GM19438 (cell line): ENCODE measurements around the gene DCUN1D3.

Experiments used
- ATAC-seq: cut with Tn5 transposase; IDR thresholded peaks from one replicate; pipeline ENCODE4 v1.9.1; 2021; ENCODE audit warnings: low read depth; ENCODE audit not compliant: unreplicated experiment

DCUN1D3 gene

DNA sequence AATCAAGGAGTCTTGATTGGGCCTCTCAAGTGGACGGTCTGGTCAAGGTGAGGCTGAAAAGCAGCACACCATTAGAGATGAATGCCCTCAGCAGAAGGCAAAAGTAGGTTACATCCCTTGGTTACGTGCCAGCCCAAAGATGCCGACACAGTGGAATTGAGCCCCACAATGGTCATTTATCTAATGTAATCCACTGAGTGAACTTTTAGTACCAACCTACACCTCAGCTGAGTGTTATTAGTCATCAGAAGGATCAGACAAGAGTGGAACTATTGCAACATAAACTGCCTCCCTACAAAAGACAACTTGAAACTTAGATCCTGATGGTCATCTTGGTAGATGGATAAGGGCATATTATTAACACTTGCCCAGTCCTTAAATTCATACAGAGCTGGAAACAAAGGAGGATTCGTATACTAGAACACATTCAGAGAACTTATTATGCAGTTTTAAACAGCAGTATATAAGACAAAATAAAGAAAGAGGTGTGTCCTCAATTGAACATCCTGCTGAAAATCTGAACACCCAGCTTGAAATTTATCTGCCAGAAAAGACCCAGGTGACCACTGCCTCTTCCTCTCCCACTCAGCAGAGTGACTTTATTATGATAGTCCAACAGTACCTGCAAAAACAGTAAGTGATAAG is 2.8 kb downstream of the DCUN1D3 start:
- ATAC-seq = no peak

DNA sequence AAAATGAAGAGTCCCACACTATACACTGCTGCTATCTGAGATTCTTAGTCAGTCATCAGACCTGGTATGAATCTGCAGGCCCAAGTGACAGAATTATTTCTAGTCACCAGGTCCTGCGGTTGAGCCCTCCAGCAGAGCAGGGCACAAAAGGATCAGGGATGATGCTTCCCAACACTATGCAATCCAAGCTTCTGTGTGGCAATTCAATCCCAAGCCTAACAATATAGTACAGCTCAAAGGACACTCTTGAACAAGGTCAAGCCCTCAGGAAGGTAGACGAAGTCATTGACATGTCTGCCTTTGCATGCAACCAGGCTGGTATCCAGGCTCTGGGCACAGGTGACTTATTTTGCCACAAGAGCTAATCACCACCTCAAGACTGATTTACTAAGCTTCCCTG is 5.8 kb downstream of the DCUN1D3 start:
- ATAC-seq = no peak

- ATAC-seq = no peak
These were observed 10.4 kb downstream of the DCUN1D3 start for GRCh38 chr16:20889625-20890275.

- ATAC-seq = no peak
These were observed 13.0 kb downstream of the DCUN1D3 start for GRCh38 chr16:20887207-20887606.

GRCh38 chr16:20886320-20886719 is 13.8 kb downstream of the DCUN1D3 start:
- ATAC-seq = no peak

DNA sequence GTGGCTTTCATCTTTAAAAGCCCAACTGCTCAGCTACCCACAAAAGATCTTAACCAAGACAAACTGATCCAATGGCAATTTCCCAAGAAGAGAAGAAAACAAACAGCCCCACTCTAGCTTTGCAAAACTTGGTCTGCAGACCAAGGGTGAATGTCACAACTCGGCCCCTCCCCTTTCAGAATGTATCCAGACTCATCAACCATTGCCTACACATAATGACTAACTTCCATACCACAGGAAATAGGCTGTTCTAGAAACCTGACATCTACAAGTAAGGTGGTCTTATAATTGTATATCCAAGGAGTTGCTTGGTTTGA is 16.0 kb downstream of the DCUN1D3 start:
- ATAC-seq = no peak

- no peak for ATAC-seq
These were observed 16.5 kb downstream of the DCUN1D3 start for GRCh38 chr16:20883554-20884239.

GRCh38 chr16:20881503-20881878 is 18.7 kb downstream of the DCUN1D3 start:
- no peak for ATAC-seq

DNA sequence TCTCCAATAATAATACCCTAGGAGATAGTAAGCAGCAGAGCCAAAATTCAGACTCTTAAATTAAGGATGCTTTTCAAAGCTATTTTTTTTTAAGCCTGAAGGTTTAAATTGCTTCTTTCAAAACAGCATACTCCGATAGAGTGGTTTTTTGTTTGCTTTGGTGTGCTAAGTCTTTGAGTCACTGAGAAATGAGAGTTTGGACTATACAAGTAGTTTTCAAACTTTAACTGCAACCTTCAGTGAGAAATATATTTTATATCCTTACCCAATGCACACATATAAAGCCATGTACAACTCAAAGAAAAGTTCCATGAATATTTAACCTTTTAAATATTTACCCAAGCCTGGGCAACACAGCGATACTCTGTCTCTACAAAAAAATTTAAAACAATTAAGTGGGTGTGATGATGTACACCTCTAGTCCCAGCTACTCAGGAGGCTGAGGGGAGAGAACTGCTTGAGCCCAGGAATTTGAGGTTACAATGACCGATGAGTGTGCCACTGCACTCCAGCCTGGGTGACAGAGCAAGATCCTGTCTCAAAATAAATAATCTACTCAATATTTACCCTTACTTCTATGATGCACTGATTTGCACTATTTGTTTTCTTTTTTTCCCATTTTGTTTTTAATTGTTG is 19.2 kb downstream of the DCUN1D3 start:
- no peak for ATAC-seq

DNA sequence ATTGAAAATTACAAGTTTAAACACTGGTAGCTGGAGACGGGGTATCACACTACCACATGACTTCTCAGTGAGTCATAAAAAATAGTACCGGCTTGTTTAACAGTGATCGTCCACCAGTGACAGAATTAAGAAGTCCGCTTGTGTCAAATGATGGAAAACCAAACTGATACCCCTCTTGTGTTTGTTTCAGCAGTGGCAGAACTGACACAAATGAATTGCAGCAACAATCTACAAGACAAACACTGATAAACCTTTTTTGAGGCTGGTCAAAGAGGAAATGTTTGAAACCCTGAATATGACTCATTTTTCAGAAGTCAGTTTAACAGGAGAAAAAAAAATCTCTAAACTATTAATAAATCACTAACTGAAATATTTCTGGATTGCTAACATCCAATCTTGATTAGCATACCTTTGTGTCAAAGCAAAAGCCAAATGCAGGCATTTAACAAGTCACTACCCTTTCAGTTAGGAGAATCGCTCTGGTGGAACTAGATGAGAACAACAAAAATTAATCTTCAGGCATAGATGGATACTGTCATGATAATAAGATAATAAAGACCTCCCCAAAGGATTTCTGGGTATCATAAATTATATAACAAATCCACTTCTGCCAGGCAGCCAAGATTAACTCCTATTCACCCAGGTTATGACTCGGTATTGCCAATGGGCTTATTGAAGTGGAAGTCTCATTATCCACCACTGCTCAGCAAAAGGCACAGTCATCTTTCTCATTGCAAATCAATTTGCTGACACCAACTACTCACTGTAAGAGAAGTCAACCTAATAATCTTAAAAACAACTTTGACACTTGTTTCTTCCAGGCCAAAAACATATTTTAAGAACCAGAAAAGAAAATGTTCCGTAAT is 20.8 kb downstream of the DCUN1D3 start:
- ATAC-seq = no peak

- ATAC-seq = no peak
These were observed 21.4 kb downstream of the DCUN1D3 start for GRCh38 chr16:20878682-20879147.

DNA sequence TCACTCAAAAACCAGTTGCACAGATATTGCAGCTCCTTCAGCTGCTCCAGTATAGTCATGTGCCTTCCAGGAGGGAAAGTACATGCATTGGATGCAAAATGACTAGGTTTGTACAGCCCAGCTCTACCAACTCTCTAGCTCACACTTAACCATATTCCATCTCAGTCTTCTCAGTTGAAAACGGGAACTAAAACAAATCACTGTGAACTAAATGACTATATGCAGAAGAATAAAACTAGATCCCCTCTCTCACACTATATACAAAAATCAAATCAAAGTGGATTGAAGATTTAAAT is 24.9 kb downstream of the DCUN1D3 start:
- ATAC-seq = peak; percentile 10

DNA sequence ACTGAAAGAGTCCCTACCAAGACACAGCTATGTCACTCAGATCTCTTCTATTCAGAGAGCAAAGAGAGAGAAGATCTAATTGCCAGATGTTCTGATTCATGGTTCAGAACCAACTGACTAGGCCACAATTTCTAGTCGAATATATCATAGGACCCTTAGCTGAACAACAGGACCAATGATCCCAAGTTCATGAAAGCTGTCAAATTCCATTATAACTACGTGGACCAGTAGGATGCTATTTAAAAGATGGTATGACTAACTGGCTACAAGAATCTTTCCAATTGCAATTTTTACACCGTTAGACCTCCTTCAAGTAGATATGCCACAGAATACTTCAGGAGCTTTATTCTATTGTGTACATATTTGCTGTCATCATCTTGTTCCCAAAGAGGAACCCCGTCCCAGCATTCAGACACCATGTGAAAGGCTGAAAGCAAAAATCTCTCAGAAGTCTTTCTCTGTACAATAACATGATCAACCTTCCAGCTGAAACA is 26.0 kb downstream of the DCUN1D3 start:
- no peak for ATAC-seq

DNA sequence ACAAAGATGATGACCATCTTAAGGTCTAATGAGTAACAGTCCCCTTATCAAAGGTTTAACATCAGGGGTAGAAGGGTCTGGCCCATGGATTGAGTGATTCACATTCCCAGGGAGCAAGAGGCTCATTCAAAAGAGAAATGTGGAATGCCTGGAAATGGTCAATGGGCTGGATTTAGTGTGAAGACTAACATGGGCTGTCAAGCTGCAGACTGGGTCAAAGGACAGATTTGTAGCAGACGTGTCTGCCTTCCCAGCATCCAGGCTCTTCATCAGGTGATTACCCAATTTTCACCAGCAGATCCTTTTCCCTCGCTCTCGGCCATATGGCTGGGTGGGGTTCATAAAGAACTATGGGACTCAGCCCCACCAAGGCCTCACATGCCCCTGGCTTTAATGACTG is 26.8 kb downstream of the DCUN1D3 start:
- no peak for ATAC-seq

- no peak for ATAC-seq
These were observed 28.0 kb downstream of the DCUN1D3 start for GRCh38 chr16:20871941-20872815.

DNA sequence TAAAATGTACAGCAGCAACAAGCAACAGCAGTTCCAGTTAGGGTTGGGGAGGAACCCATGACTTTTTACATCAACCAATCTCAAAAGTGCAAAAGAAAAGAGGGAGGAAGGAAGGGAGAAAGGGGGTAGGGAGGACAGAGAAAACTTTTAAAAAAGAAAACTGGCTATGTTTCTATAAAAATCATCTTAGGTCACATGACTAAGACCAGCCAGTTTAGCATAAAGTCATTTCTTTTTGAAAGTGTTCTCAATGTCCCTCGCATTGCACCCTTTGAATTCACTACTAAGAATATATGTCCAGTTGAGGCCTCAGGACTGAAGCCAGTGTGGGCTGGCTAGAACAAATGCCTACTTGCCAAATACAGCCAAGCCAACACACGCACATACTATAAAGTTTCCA is 28.9 kb downstream of the DCUN1D3 start:
- no peak for ATAC-seq

- ATAC-seq = no peak
These were observed 29.9 kb downstream of the DCUN1D3 start for GRCh38 chr16:20870122-20870820.

DNA sequence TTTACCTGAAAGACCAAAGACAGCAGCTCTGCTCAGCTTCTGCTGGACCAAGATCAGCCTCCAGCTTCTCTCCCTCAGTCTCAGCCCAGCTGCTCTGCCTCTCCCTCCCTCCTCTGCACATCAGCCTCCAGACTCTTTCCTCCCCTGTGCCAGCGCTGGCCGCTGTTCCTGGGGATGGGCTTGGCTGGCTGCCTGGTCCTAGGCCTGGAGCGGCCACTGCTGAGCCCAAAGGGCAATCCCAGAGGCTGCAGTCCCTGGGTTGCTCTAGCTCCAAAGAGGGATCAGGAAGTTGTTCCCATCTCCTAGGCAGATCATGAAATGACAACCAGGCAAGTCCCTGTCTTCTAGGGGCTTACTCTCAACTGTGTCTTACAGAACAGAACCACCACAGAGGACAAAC is 31.3 kb downstream of the DCUN1D3 start:
- ATAC-seq = no peak

DNA sequence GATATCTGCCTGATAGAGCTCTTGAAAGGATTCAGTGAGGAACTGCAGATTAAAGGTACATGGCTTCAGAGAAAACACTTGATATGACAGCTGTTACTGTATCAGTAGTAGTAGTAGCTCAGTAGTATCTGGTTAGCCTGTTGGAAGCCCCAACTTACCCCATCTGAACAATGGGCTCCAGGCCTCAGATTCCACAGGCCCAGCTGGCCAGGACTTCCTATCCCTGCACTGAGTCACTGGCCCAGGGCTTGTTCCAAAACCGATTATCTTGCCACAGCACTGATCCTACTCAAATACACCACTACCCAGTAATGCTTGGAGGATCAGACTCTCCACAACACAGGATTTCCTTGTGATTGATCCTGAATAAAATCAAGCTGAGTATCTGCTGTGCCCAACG is 32.6 kb downstream of the DCUN1D3 start:
- no peak for ATAC-seq
